ENCODE measurements around the gene TMEM120B. TPM values are rescaled to one million over a fixed set of nuclear protein-coding genes. Genes with fewer than 3 reads are reported as not detected.

The TMEM120B gene
- total and polyA plus RNA-seq, 2 of the 4 experiments (the other 2 are of a cell fraction) = 10.6 to 18.4 TPM

GRCh38 chr12:121804417-121805111 is 92.0 kb downstream of the TMEM120B start:
- Histone ChIP-seq H3K4me3 (ENCODE audit: insufficient read depth, low read depth, low read length) (peak overlapping the region; percentile 82), H2BK20ac (ENCODE audit: low read depth, low read length) (no peak overlapping the region), H3K9me1 (ENCODE audit: insufficient read depth, low read length) (no peaks in the 10 kb centered on the region), H2AK5ac (ENCODE audit: low read depth, low read length) (peak overlapping the region; percentile 21; the same call in 1 of the 2 replicates), H4K8ac (ENCODE audit: low read depth in 2 of 2, low read length in 2 of 2) (no peak overlapping the region), H4K5ac (ENCODE audit: low read depth, low read length) (no peak overlapping the region), H3K36me3 (ENCODE audit: control insufficient read depth, insufficient read depth, low read length) (peaks cover 21% of the 10 kb centered on the region), H3K4me2 (ENCODE audit: low read depth, low read length) (peak overlapping the region; percentile 93), H3K4ac (ENCODE audit: low read depth, low read length) (0 out of 2 replicates have a peak overlapping the region, but pooled peaks have one; percentile 23), H3K27ac (ENCODE audit: insufficient read depth, low read length) (peak overlapping the region; percentile 94), H3K79me1 (ENCODE audit: low read depth in 1 of 2, low read length in 2 of 2) (peaks cover 4 to 50% of the 10 kb centered on the region in 2 experiments; a peak in 3 of 4 replicates), H2BK120ac (ENCODE audit: low read depth, low read length) (no peak overlapping the region), H3K4me1 (ENCODE audit: control insufficient read depth, insufficient read depth, low read length) (peaks cover 11% of the 10 kb centered on the region), H2AFZ (replicated peaks; ENCODE audit: low read length, poor library complexity) (peak overlapping the region; percentile 76), H4K20me1 (ENCODE audit: insufficient read depth, low read length) (peaks cover 24% of the 10 kb centered on the region), H3K56ac (ENCODE audit: extremely low read depth, insufficient read depth, low read length) (no peak overlapping the region), H3K27me3 (ENCODE audit: control insufficient read depth, insufficient read depth, low read length) (no peaks in the 10 kb centered on the region), H3K23ac (ENCODE audit: low read depth, low read length) (peak overlapping the region; percentile 59; the same call in 1 of the 2 replicates), H2BK5ac (ENCODE audit: low read depth, low read length, poor library complexity, severe bottlenecking) (peak overlapping the region; percentile 93), H3K9ac (ENCODE audit: low read depth, low read length) (peak overlapping the region; percentile 91), H3K18ac (ENCODE audit: low read depth, low read length) (0 out of 2 replicates have a peak overlapping the region, but pooled peaks have one; percentile 7), H3K9me3 (ENCODE audit: control insufficient read depth, insufficient read depth, low read length) (no peaks in the 10 kb centered on the region), H3K14ac (replicated peaks; ENCODE audit: low read depth, low read length) (peak overlapping the region; percentile 57; the same call in 1 of the 2 replicates), H2BK15ac (ENCODE audit: low read depth, low read length) (no peak overlapping the region), H2AK9ac (replicated peaks; ENCODE audit: low read depth, low read length, poor library complexity) (peak overlapping the region; percentile 68), H4K91ac (ENCODE audit: insufficient read depth, low read depth, low read length) (peak overlapping the region; percentile 50; the same call in 1 of the 2 replicates)
- CTCF ChIA-PET = no interaction called here
- dilution Hi-C loops (cut with HindIII; ENCODE audit: low sequenced_read_pairs, unreplicated experiment) = no loop called here
- 4% methylated on average over 5 of the region's 63 CpGs; no CpG with 5 or more reads in 1 of the 2 experiments for WGBS, 2 experiments (ENCODE audit: extremely low coverage in 2 of 2, insufficient read length in 1 of 2)
- POLR2A ChIA-PET (ENCODE audit: unreplicated experiment) = interaction anchor here (0.6 kb wide), 2 partner anchors 23 to 118 kb away, joined by 3 to 7 read pairs; no protein-coding TSS in a partner anchor
- DNase-seq (no peak), ATAC-seq (ENCODE audit: low read depth) (no peak)
- in situ Hi-C loops (cut with MboI; ENCODE audit: low sequenced_read_pairs) = no loop called here
- BruUV-seq (replicated peaks) = no TSS peak
- TF ChIP-seq ELK1 (IDR thresholded peaks at IDR 0.05; ENCODE audit: borderline replicate concordance, low read depth, low read length) (no peak), FOS (IDR thresholded peaks at IDR 0.05; ENCODE audit: low read depth, low read length) (no peak), MAZ (IDR thresholded peaks at IDR 0.05; ENCODE audit: borderline replicate concordance, low read depth, low read length) (no peak), SMC3 (IDR thresholded peaks at IDR 0.05; ENCODE audit: low read depth, low read length) (no peak), RCOR1 (IDR thresholded peaks at IDR 0.05; ENCODE audit: insufficient replicate concordance, low read length) (no peak), POLR2A (IDR thresholded peaks at IDR 0.05; ENCODE audit: low read depth, low read length) (no peak), MXI1 (IDR thresholded peaks at IDR 0.05; ENCODE audit: borderline replicate concordance, low read depth, low read length) (no peak), NFE2L2 (IDR thresholded peaks at IDR 0.05; ENCODE audit: low read depth, low read length) (no peak), CEBPB (IDR thresholded peaks at IDR 0.05; ENCODE audit: low read depth, low read length) (no peak), BHLHE40 (IDR thresholded peaks at IDR 0.05; ENCODE audit: low read depth, low read length) (no peak), RFX5 (IDR thresholded peaks at IDR 0.05; ENCODE audit: low read depth, low read length) (no peak), MAFK (IDR thresholded peaks at IDR 0.05; ENCODE audit: low read depth, low read length) (no peak)
- TF ChIP-seq, protein P1, sequence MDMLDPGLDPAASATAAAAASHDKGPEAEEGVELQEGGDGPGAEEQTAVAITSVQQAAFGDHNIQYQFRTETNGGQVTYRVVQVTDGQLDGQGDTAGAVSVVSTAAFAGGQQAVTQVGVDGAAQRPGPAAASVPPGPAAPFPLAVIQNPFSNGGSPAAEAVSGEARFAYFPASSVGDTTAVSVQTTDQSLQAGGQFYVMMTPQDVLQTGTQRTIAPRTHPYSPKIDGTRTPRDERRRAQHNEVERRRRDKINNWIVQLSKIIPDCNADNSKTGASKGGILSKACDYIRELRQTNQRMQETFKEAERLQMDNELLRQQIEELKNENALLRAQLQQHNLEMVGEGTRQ (IDR thresholded peaks at IDR 0.05; ENCODE audit: low read depth, low read length) = no peak
- intact Hi-C loops (cut with micrococcal nuclease) = no loop called here

All from IMR-90 (cell line).